Thymus (tissue), 11 donors: ENCODE results near the gene GTF2H4. TPM values are rescaled to one million over a fixed set of nuclear protein-coding genes. Genes with fewer than 3 reads are reported as not detected.
"Not testable (repeated sequence)": the region's sequence is repeated elsewhere in the genome, so short reads cannot be mapped to it uniquely, and the experiment has no call there.

Source experiments
- DNase-seq, 9 donors: peaks; one replicate each; pipeline ENCODE4 v3.0.0-alpha.2; 2013; ENCODE audit warnings: low spot score in 9 of 9, low read depth in 6 of 9, missing footprints in 1 of 9
- H3K27ac ChIP-seq, 2 donors: one replicate each; pipeline ENCODE4 v1.5.1; 2013; ENCODE audit warnings: control low read depth in 1 of 2, low read depth in 1 of 2, low read length in 1 of 2, mild to moderate bottlenecking in 1 of 2, moderate library complexity in 1 of 2
- H3K27me3 ChIP-seq, 2 donors: one replicate each; pipeline ENCODE4 v1.5.1; 2013; ENCODE audit warnings: low read length in 1 of 2; ENCODE audit not compliant: control insufficient read depth in 2 of 2, insufficient read depth in 1 of 2
- H3K36me3 ChIP-seq, 2 donors: one replicate each; pipeline ENCODE4 v1.5.1; 2013; ENCODE audit warnings: low read length in 1 of 2, mild to moderate bottlenecking in 1 of 2, moderate library complexity in 1 of 2; ENCODE audit not compliant: control insufficient read depth in 2 of 2, insufficient read depth in 2 of 2
- H3K4me1 ChIP-seq, 2 donors: one replicate each; pipeline ENCODE4 v1.5.1; 2013; ENCODE audit warnings: low read length in 2 of 2; ENCODE audit not compliant: control insufficient read depth in 2 of 2, insufficient read depth in 2 of 2
- H3K4me3 ChIP-seq, 2 donors: one replicate each; pipeline ENCODE4 v1.5.1; 2013; ENCODE audit warnings: low read length in 2 of 2, control low read depth in 1 of 2, mild to moderate bottlenecking in 1 of 2
- H3K9me3 ChIP-seq, 2 donors: one replicate each; pipeline ENCODE4 v1.5.1; 2013; ENCODE audit warnings: low read length in 1 of 2, mild to moderate bottlenecking in 1 of 2; ENCODE audit not compliant: control insufficient read depth in 2 of 2, insufficient read depth in 1 of 2
- WGBS: extraction: QIAGEN DNeasy Blood & Tissue Kit; methylation state at CpG from one replicate; pipeline ENCODE4 v1.1.7; 2013; 5-methylcytosine and 5-hydroxymethylcytosine counted together
- polyA plus RNA-seq: library from polyadenylated mRNA; stranded (reverse); fragments of 200-250 nt; gene quantifications from one replicate; pipeline ENCODE4 v1.2.3, GENCODE V29; 2013
- total RNA-seq: library from RNA; stranded (reverse); fragments of 120-200 nt; gene quantifications from one replicate; pipeline ENCODE4 v1.2.4, GENCODE V29; 2013
- donor health status: healthy.

Gene GTF2H4
- total and polyA plus RNA-seq, 2 donors, result 12.9 to 35.4 TPM

GRCh38 chr6:30900863-30901417 is 7.1 kb upstream of the GTF2H4 start:
- Histone ChIP-seq H3K4me3 (no peak overlapping the region), H3K27me3 (no peaks in the 10 kb centered on the region), H3K4me1 (peaks cover 0 to 5% of the 10 kb centered on the region in 2 donors), H3K9me3 (no peaks in the 10 kb centered on the region), H3K27ac (no peak overlapping the region), H3K36me3 (peaks cover 25 to 41% of the 10 kb centered on the region in 2 donors)
- no peak for DNase-seq
- WGBS, result 98% methylated on average over 1 of the region's 1 CpG

GRCh38 chr6:30901436-30901835 is 6.6 kb upstream of the GTF2H4 start:
- Histone ChIP-seq H3K36me3 (peaks cover 22 to 36% of the 10 kb centered on the region in 2 donors), H3K27ac (no peak overlapping the region), H3K27me3 (no peaks in the 10 kb centered on the region), H3K4me1 (no peaks in the 10 kb centered on the region), H3K4me3 (no peak overlapping the region), H3K9me3 (no peaks in the 10 kb centered on the region)
- no peak for DNase-seq

- not testable (repeated sequence) for H3K4me3 ChIP-seq, H3K27me3 ChIP-seq, H3K9me3 ChIP-seq, H3K4me1 ChIP-seq, H3K27ac ChIP-seq, DNase-seq
- peaks cover 17 to 28% of the 10 kb centered on the region in 2 donors for H3K36me3 ChIP-seq
- WGBS, result 90% methylated on average over 9 of the region's 9 CpGs
These were observed 5.8 kb upstream of the GTF2H4 start for GRCh38 chr6:30902196-30902595.

GRCh38 chr6:30902709-30903108 is 5.3 kb upstream of the GTF2H4 start:
- DNase-seq, result no peak
- no peak overlapping the region for H3K4me3 ChIP-seq
- H3K9me3 ChIP-seq, result no peaks in the 10 kb centered on the region
- H3K36me3 ChIP-seq, result peaks cover 13 to 23% of the 10 kb centered on the region in 2 donors
- H3K4me1 ChIP-seq, result peaks cover 0 to 4% of the 10 kb centered on the region in 2 donors
- no peak overlapping the region for H3K27ac ChIP-seq
- 60% methylated on average over 5 of the region's 5 CpGs for WGBS
- H3K27me3 ChIP-seq, result no peaks in the 10 kb centered on the region

- DNase-seq, result no peak
- no peaks in the 10 kb centered on the region for H3K9me3 ChIP-seq
- no peak overlapping the region for H3K27ac ChIP-seq
- WGBS, result 98% methylated on average over 4 of the region's 4 CpGs
- H3K4me3 ChIP-seq, result no peak overlapping the region
- H3K36me3 ChIP-seq, result peaks cover 8 to 18% of the 10 kb centered on the region in 2 donors
- no peaks in the 10 kb centered on the region for H3K27me3 ChIP-seq
- H3K4me1 ChIP-seq, result peaks cover 0 to 4% of the 10 kb centered on the region in 2 donors
These were observed 4.8 kb upstream of the GTF2H4 start for GRCh38 chr6:30903236-30903635.

GRCh38 chr6:30907290-30907757 is 683 bp upstream of the GTF2H4 start:
- peak overlapping the region in 1 of 2 donors; percentile 31 for H3K27ac ChIP-seq
- DNase-seq, H3K27me3 ChIP-seq, H3K9me3 ChIP-seq: not testable (repeated sequence)
- H3K4me3 ChIP-seq, result peak overlapping the region; percentile 58 to 63
- WGBS, result 64% methylated on average over 16 of the region's 16 CpGs
- peaks cover 7 to 13% of the 10 kb centered on the region in 2 donors for H3K4me1 ChIP-seq
- peaks cover 22 to 26% of the 10 kb centered on the region in 2 donors for H3K36me3 ChIP-seq

GRCh38 chr6:30908700-30909099 is 693 bp downstream of the GTF2H4 start:
- 46% methylated on average over 2 of the region's 2 CpGs for WGBS
- Histone ChIP-seq H3K4me1 (peaks cover 10 to 21% of the 10 kb centered on the region in 2 donors), H3K27me3 (no peaks in the 10 kb centered on the region), H3K27ac (no peak overlapping the region), H3K4me3 (peak overlapping the region; percentile 58 to 63), H3K9me3 (no peaks in the 10 kb centered on the region), H3K36me3 (peaks cover 22 to 26% of the 10 kb centered on the region in 2 donors)
- no peak for DNase-seq

- not testable (repeated sequence) for H3K4me3 ChIP-seq, H3K27me3 ChIP-seq, DNase-seq, H3K27ac ChIP-seq, H3K9me3 ChIP-seq
- peaks cover 14 to 32% of the 10 kb centered on the region in 2 donors for H3K4me1 ChIP-seq
- peaks cover 22 to 26% of the 10 kb centered on the region in 2 donors for H3K36me3 ChIP-seq
- WGBS, result 97% methylated on average over 12 of the region's 12 CpGs
These were observed 2.5 kb downstream of the GTF2H4 start for GRCh38 chr6:30910473-30910872.

GRCh38 chr6:30912746-30913520 is 4.9 kb downstream of the GTF2H4 start:
- Histone ChIP-seq H3K27ac (no peak overlapping the region), H3K9me3 (no peaks in the 10 kb centered on the region), H3K4me3 (no peak overlapping the region), H3K36me3 (peaks cover 33 to 42% of the 10 kb centered on the region in 2 donors), H3K27me3 (no peaks in the 10 kb centered on the region), H3K4me1 (peaks cover 14 to 35% of the 10 kb centered on the region in 2 donors)
- 95% methylated on average over 8 of the region's 8 CpGs for WGBS
- peak in 1 of 9 donors; percentile 4 for DNase-seq
